Left ventricle myocardium superior (tissue), 1 donor: ENCODE measurements around the gene ADARB1. TPM values are rescaled to one million over a fixed set of nuclear protein-coding genes. Genes with fewer than 3 reads are reported as not detected.

ENCODE experiments used
- ATAC-seq: fragments of 200-7000 bp; cut with Tn5 transposase; one replicate; pipeline ENCODE4 v1.9.1; 2020; ENCODE audit warnings: mild to moderate bottlenecking, moderate library complexity
- DNase-seq: peaks from one replicate; pipeline ENCODE4 v3.0.0-alpha.2; 2020
- intact Hi-C: fragments of 100-400 bp; cut with micrococcal nuclease; formaldehyde crosslinking; loops from one replicate; pipeline ENCODE4 v1.11.0; 2022
- total RNA-seq: library from RNA; stranded (reverse); fragmentation: NEBNext Ultra II Directional; extraction: Animal tissue kit (Norgen Biotek cat#: 25700); gene quantifications from one replicate; pipeline ENCODE4 v1.2.1, GENCODE V29; 2021
- donor health status: DM: no; HTN: yes; CAD: no; lungs with severe emphysema.

Gene ADARB1
- total RNA-seq, 1 donor from 2014 or later = 13.6 TPM

DNA sequence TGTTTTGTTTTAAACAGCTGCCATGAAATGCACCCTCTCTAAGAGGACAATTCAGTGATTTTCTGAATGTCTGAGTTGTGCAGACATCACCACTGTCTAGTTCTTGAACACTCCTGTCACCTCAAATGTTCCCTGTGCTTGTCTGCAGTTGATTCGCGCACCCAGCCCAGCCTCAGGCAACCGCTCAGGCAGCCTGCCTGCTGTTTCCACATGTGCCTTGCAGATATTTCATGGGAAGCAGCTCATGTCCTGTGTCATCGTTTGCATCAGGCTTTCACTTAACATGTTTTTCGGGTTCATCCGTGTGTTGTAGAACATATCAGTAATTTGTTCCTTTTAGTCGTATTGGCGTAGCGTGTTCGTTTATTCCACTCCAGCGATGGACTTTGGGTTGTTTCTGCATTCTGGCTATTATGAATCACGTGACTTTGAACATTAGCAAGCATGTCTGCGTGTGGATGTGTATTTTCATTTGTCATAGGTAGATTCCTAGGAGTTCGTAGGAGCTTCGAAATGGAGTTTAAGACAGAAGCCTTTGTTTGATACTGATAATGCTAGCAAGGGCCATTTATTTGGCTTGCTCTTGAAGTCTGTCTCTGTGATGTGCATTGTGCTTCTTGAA, 12.1 kb downstream of the ADARB1 start:
- no peak for DNase-seq
- no peak for ATAC-seq
- intact Hi-C loops = no loop called here

DNA sequence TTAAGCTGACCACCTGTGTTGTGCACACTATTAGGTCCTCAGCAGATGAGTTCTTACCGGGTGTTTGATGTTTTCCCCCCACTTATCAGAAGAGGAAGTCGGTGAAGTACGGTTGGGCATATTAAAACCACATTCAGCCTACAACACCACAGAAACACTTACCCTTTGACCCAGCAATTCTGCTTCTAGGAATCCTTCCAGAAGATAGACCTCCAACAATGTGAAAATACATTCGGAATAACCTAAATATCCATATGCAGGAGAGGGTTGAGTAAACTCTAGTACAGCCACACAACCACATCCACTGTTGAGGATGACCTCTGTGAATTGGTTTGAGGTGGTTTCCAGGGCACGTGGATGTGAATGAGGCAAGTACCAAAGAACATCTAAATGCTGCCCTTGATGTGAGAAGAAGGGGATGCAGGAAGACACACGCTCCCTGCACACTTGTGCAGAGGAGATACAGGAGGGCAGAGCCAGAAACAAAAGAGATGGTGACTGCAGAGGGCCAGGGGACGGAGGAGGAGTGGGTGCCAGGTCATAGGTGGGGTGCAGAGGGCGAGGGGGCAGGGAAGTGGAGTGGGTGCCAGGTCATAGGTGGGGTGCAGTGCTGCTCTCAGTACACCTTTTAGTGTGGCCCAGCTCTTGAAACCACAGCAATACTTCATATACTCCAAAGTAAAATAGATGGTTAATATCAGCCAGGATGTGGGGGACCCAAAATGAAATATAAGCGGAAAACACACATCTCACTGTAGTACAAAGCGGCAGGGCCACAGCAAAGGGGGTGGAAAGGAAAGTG, 12.8 kb downstream of the ADARB1 start:
- ATAC-seq (no peak), DNase-seq (no peak)
- intact Hi-C loops = no loop called here

DNA sequence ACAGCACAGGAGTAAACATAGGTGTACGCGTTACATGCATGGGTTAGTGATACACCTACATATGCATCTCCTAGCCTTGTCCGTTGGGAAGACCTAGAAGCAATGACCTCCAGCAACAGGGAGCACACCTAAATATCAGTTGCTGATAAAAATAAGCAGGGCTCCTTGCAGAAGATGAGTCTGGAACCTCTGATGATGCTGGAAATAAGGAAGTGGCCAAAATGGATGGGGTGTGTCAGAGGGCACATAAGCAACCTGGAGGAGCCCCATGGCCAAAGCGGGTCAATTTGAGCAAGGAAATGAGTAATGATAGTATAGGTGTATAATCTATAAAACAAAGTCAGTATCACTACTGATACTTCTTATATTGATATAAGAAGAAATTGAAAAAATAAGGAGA, 13.7 kb downstream of the ADARB1 start:
- ATAC-seq (no peak), DNase-seq (no peak)
- intact Hi-C loops = no loop called here

DNA sequence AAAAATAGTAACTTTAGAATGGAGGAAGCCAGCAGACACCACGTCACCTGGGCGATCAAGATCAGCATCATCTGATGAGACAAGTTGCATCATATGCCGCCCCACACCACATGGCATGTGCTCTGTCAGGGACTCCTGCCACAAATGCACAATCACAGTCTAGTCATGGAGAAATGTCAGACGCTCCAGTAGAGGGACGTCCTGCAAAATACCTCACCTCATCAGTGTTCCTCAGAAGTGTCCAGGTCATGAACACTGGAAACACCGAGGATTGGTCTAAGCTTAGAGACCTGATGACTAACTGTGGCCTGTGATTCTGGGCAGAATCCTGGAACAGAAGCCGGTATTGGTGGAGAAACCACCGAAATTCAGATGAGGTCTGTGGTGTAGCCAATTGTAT, 14.3 kb downstream of the ADARB1 start:
- intact Hi-C loops = no loop called here
- ATAC-seq (no peak), DNase-seq (no peak)

- DNase-seq = no peak
- intact Hi-C loops = no loop called here
- no peak for ATAC-seq
Measured at GRCh38 chr21:45089964-45090363, 15.6 kb downstream of the ADARB1 start.

DNA sequence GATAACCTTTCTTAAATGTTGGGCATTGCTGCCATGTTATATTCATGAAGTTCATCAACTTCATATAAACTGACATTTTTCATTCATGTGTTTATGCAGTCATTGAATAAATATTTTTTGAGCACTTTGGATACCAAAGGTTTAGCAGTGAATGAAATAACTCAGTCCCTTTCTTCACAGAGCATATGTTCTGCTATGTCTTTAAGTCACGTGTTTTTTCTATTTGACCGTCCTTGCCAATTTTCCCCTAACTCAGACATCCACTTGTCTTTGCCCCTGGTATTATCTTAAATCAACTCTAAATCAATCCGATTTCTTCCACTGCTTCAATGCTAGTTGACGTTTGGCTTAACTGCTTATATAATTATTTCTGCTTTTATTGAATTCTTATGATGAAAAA, 16.6 kb downstream of the ADARB1 start:
- ATAC-seq (no peak), DNase-seq (no peak)
- intact Hi-C loops = no loop called here

DNA sequence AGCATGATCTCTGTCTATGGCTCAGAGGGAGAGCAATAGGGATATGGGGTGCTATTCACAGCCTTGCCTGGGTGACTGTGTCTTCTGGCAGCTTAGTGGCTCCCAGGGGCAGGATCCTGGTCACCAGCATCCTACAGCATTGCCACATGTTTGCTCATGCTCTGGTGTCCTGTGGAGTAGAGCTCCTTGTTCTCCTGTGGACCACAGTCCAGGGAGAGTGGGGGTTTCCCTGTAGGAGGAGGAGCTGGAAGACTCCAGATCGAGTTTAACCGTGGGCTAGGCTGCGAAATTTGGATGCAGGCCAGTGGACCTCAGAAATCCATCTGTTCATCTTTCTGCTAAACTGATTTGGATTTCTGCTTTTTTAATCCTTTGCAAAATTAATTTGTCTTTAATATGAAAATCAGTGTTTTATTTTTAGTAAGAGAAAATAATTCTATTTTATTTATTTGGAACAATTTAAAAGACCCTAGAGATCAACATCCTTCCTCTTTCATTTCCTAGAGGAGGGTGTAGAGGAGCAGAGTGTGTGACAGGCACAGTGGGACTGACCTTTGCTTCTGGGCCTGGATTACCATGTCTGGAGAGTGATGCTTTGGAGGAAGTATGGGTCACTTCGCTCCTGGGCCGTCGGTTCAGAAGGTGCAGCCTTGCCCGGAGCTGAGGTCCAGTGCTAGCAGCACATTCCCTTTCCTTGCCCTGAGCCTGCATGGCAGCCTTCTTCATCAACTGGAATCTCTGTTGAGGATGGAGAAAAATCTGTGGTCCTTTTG, 17.4 kb downstream of the ADARB1 start:
- DNase-seq (no peak), ATAC-seq (no peak)
- intact Hi-C loops = no loop called here

GRCh38 chr21:45093035-45093532, 18.7 kb downstream of the ADARB1 start:
- intact Hi-C loops = no loop called here
- ATAC-seq (peak; percentile 80), DNase-seq (peak; percentile 79)

GRCh38 chr21:45094412-45094811, 20.0 kb downstream of the ADARB1 start:
- ATAC-seq (peak; percentile 54), DNase-seq (peak; percentile 55)
- intact Hi-C loops = no loop called here

- ATAC-seq (no peak), DNase-seq (no peak)
- intact Hi-C loops = no loop called here
Measured at GRCh38 chr21:45095505-45095904, 21.1 kb downstream of the ADARB1 start.

- ATAC-seq = no peak
Measured at GRCh38 chr21:45096217-45096616, 21.8 kb downstream of the ADARB1 start.

DNA sequence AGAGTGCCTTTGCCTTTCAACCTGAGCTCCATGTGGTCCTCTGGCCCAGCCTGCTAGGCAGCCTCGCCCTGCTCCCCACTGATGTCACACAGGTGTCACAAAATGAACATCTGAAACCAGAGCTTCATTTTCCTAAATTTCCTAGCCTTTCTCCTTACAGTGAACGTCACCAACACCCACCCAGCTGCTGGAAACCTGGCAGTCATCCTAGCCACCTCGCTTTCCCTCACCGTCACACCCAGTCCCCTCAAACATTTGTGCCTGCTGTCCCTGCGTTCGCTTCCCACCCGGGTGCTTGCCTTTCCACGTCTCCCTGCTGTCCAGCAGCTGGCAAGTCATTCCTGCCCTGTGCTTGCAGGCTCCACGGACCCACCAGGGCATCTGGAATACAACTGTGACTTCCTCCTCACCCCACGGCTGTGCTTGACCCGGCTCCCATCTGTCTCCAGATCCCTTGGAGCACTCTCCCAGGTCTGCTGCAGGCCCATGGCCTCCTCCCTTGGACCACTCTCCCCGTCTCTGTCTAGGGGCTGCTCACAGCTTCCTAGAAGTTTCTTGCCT, 23.5 kb downstream of the ADARB1 start:
- no peak for ATAC-seq
- intact Hi-C loops = no loop called here
- no peak for DNase-seq

More at GRCh38 chr21:45096217-45096616, 21.8 kb downstream of the ADARB1 start:
- intact Hi-C loops = no loop called here
- DNase-seq = no peak

DNA sequence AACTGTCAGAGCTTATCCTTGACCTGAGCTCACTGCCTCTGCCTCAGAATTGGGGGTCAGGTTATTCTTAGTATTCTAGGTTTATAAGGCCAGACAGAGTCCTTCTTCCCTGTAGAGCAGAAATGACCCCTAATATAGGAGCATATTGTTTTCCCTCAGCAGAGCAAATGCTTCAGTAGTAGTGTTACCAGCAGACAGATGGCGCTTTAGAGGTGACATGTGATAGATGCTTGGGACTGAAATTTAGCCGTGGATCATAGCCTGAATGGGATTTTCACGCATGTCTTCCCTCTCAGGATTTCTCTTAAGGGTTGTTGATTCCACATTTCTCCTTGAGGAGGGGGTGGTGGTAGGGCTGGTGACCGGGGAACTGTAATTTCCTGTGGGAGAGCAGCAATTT, 24.5 kb downstream of the ADARB1 start:
- intact Hi-C loops = no loop called here

GRCh38 chr21:45099571-45099970, 25.2 kb downstream of the ADARB1 start:
- intact Hi-C loops = no loop called here
- DNase-seq = no peak
- no peak for ATAC-seq

More for the DNA sequence above, 24.5 kb downstream of the ADARB1 start:
- no peak for ATAC-seq
- no peak for DNase-seq

GRCh38 chr21:45100866-45101265, 26.5 kb downstream of the ADARB1 start:
- no peak for ATAC-seq
- intact Hi-C loops = no loop called here
- no peak for DNase-seq

GRCh38 chr21:45102391-45102932, 28.1 kb downstream of the ADARB1 start:
- DNase-seq (no peak), ATAC-seq (peak; percentile 29)
- intact Hi-C loops = no loop called here

- intact Hi-C loops = no loop called here
- no peak for DNase-seq
- peak; percentile 40 for ATAC-seq
Measured at GRCh38 chr21:45103971-45104520, 29.7 kb downstream of the ADARB1 start.

DNA sequence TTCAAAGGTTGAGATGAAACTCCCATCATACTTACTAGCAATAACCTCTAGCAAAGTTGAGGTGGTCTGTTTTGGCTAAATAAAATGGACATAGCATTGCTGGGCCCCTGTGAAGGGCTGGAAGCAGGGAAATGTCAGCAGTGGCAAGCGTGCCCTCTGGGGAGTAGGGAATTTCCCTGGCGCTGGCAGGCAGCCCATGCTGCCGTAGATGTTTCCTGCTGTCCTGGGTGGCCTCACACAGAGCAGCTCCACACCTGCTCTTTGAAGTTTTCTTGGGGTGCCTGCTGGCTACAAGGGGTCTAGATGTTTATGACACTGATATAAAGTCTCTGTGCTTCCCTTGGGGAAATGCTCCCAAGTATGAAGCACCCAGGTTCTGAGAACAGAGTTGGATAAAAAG, 30.2 kb downstream of the ADARB1 start:
- DNase-seq (peak; percentile 80), ATAC-seq (peak; percentile 88)
- intact Hi-C loops = no loop called here

- DNase-seq (no peak), ATAC-seq (no peak)
- intact Hi-C loops = no loop called here
Measured at GRCh38 chr21:45105906-45106485, 31.6 kb downstream of the ADARB1 start.
